Stimulated activated CD4-positive, alpha-beta T cell treated with anti-CD3 and anti-CD28 coated beads, Interleukin-1b, Interleukin-23, amount 100 ng/mL, for 4 hours (primary cell): ENCODE data around the gene SSTR5.

Experiments
- DNase-seq, 2 donors: peaks; one replicate each; pipeline ENCODE4 v3.0.0-alpha.2; 2020; ENCODE audit warnings: low read depth in 2 of 2

The SSTR5 gene

DNA sequence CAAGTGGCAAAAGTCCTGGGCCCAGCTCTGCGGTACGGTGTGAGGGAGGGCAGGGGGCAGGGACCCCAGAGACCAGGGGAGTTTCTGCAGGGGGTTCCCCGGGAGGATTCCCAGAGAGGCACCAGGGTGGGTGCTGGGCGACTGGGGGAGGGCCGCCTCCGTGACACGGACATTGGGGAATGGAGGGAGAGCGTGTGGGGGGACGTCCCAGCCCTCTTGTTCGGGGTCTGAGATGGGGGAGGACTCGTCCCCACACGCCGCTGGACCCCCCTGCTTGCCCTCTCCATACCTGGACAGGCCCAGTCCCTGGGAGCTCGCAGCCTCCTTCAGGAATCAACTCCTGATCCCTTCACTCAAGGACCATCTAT, 49.8 kb downstream of the SSTR5 start:
- no peak for DNase-seq

DNA sequence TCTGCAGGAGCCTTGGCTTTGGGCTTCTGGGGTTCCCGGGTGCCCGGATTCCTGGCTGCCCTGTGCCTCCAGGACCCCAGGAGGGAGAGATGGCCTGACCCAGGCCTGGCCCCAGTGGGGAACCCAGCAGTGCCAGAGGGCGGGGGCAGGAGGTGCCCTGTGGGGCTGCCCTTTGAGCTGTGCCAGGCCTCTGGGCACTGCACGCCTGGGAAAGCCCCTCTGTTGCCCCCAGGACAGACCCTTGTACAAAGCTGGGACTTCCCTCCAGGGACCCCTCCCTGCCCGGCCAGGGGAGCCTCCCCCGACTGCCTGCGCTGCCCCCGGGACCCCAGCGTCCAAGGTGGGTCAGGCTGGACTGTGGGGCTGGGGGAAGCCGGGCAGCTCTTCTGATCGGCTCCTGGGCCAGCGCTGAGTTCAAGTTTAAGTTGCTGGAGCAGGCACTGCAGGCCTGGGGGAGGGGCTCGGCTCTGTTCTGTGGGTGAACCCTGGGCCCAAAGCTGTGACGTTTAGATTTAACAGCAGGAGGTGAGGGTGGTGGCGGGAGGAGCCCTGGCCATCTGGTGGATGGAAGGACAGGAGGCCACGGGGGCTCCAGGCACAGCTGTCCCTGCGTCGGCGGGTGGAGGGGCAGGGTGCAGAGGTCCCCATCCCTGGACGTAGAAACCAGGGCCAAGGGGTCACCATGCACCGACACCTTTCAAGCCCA, 51.1 kb downstream of the SSTR5 start:
- DNase-seq = no peak

DNA sequence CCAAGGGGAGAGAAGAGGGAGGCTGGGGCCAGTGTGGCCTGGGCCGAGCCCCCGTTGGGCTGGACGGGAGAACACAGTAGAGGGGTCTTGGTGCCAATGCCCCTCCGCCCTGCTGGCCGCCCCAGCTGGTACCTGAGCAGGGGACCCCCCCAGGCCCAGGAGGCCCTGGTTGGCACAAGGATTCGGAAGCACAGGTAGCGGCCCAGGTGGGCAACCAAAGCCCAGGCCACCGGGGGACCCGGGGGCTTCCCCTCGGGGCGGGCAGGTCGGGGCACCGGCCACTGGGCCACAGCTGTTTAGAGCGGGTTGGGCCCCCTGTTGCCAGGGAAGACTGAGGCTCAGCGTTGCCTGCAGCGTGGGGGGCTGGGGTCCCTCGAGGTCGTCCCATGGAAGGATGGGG, 51.7 kb downstream of the SSTR5 start:
- DNase-seq = no peak

DNA sequence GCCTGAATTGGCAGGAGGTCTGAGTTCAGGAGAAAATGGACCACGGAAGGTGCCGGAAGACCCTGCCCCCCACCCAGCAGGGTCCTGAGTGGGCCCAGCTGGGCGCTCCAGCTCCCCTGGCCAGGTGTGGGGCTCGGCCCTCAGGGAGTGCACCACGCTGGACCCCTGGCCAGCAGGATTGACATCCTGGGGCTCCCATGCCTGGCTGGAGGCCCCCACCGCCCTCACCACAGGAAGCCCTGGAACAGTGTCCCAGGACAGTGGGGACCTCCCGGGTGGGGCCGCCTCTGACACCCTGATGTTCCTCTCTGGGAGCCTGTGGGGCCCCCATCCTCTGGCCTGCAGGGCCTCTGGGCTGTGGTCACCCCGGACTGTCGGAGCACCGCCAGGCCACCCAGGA, 52.2 kb downstream of the SSTR5 start:
- DNase-seq = no peak

DNA sequence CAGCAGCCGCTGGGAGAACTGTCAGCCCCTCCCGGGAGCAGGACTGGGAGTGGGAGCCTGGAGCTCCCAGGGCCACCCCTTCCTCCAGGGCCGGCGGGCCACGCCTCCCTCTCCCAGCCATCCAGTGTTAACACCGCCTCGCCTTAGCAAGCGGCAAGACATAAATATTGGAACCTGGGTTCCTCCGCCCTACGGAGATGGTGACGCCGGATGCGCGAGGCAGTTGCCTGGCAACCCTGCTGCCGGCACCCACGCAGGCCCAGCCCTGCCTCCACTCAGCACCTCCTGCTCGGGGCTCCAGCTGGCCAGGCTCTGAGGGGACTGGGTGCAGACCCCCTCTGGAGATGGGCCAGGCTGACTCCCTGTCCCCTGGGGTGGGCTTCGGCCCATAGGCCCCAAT, 52.9 kb downstream of the SSTR5 start:
- peak in 1 of 2 donors; percentile 19 for DNase-seq

DNA sequence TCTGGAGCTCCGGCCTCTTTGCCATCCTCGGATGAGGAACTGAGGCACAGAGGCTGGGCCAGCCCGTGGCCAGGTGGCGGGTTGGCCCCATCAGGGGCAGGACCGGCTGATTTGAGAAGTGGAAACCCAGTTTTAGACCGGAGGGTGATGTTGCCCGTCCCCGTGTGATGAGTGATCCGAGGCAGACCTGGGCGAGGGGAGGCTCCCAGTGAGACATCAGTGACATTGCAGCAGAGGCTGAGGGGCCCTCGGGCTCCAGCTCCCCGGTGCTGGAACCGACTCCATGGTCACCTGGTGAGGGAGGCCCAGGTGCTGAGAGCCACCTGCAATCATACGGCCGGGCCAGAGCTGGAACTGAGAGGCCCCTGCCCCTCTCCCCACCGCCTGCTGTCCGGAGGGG, 53.5 kb downstream of the SSTR5 start:
- DNase-seq = no peak

DNA sequence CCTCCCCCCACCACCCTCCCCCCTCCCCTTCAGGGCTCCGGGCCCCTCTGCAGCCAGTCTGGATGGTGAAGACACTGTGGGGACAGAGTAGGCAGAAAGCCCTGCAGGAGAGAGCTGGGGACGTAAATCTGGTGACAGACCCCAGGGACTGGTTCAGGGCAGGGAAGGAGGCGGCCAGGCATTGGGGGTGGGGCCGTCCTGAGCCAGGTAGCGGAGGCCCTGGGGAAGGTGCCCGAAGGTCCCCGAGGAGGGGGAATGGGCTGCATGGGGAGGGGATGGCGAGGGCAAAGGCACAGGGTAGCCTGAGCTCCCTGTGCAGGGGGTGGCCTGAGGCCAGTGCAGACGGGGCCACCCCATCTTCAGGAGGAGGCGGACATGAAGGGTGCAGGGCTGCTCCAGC, 54.0 kb downstream of the SSTR5 start:
- no peak for DNase-seq

DNA sequence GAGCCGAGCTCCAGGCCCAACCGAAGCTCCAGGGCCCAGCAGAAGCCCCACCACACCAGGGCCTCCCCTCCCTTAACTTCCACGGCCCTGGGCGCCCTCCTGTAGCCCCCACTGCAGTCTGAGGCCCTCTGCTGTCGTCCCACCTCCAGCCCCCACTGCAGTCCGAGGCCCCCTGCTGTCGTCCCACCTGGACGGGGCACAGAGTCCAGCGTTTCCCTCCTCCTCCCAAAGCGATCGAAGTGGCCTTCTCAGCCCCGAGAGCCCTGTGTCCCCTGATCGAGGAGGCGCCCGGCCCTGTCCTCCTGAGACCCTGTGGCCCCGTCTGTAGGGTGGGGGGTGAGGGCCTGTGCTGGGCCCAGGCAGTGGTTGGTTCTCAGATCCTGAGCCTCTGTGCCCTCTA, 54.6 kb downstream of the SSTR5 start:
- DNase-seq = no peak

DNA sequence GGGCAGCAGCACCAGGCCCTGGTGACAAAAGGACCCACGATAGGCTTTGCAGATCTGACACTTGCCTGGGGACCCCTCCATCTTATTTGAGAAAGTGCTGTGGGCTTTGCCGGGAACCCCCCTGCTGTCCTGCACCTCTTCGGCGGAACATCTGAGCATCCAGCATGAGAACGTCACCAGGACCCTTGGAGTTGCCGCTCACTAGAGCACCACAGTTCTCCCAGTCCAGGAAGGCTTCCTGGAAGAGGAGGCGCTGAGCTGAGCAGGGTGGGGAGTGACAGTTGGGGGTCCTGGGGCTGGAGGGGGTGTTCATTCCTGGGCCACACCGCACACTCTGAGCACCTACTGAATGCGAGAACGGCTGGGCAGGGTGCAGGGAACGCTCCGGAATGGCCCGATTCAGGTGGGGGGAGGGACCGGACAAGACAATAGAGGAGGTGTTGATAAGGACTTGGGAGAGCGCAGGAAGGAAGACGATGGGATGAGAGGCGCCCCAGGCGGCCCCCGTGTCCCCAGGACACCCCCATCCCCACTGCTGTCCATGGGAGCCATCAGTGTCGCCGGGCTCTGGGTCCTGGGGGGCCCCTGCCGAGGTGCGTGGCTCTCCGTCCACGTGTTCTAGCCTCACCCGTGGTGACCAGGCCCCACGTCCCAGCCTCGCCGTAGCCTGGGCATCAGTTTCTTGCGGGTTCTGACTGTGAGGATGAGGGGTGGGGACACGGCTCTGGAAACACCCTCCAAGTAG, 55.6 kb downstream of the SSTR5 start:
- no peak for DNase-seq

DNA sequence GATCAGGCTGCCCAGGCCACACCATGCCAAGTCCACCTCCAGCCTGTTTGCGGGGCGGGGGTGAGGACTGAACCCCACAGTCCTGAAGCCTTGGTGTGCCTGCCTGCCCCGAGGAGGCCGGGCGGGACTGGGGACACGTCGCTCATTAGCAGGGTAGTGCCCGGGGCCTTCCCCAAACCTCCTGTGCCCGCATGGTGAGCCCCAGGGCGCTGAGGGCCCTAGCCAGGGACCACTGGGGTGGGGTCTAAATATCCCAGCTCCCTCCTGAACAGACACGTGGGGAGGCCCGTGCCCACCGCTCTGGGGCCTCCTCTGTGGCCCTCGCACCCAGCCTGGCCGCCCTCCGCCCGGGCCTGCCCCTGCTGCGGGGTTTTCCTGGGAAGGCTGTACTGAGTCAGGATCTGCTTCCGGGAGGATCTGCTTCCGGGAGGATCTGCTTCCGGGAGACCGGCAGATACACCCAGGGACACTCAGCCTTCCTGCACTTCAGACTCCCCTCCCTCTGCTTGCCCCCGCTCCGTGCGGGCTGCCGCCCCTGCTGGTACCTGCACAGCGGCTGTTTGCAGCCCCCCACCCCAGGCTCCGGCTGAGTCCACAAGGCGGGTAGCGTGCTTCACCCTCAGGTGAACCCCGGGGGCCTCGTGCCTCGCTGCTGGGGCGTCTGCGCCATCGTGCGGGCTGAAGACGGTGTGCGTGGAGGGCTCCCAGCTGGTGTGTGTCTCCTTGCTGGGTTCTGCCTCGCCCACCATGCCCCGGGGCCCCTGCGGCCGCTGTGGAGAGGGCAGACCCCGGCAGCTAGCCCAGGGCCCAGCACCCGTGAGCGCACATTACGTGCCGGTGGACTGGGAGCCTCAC, 56.8 kb downstream of the SSTR5 start:
- DNase-seq = no peak

DNA sequence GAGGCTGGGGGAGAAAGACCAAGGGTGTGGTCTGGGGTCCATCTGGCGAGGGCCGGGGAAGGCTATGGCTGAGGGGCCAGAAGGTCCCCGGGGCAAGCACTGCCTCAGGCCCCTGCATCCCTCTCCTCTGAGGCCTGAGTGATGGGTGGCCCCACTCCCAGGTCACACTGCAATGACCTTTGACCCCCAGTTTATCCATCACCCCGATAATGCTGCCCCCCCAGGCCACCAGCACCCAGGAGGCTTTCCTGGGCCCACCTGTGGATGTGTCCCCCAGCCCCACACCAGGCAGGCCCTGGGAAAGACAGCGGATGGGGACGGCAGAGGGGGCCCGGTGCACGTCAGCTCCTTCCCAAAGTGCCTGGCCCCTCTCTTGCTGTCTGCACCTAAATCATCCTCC, 57.8 kb downstream of the SSTR5 start:
- no peak for DNase-seq
